Type B pancreatic cell (in vitro differentiated cells): ENCODE data around the gene PPY. TPM values are rescaled to one million over a fixed set of nuclear protein-coding genes. Genes with fewer than 3 reads are reported as not detected.
A peak's percentile ranks its signal among the peaks of the same experiment; 100 is the strongest.
"Not testable (repeated sequence)": the region's sequence is repeated elsewhere in the genome, so short reads cannot be mapped to it uniquely, and the experiment has no call there.

Source experiments
- DNase-seq: peaks from one replicate; pipeline ENCODE4 v3.0.0; 2021; ENCODE audit warnings: mixed read lengths; ENCODE audit not compliant: unreplicated experiment; ENCODE audit errors: extremely low spot score
- H3K27ac Mint-ChIP-seq: 2 replicates; pipeline ENCODE4 v1.8.0; 2021; ENCODE audit warnings: mild to moderate bottlenecking, mixed read lengths
- H3K27me3 Mint-ChIP-seq: 2 replicates; pipeline ENCODE4 v1.8.0; 2021; ENCODE audit warnings: mixed read lengths
- H3K36me3 Mint-ChIP-seq: 2 replicates; pipeline ENCODE4 v1.8.0; 2021; ENCODE audit warnings: mixed read lengths
- H3K4me1 Mint-ChIP-seq: one replicate; pipeline ENCODE4 v1.8.0; 2021; ENCODE audit warnings: mixed read lengths; ENCODE audit not compliant: unreplicated experiment
- H3K4me3 Mint-ChIP-seq: 2 replicates; pipeline ENCODE4 v1.8.0; 2021; ENCODE audit warnings: mild to moderate bottlenecking, mixed read lengths
- H3K9me3 Mint-ChIP-seq: 2 replicates; pipeline ENCODE4 v1.8.0; 2021; ENCODE audit warnings: mixed read lengths
- CTCF ChIP-seq: fragments of 200-600 bp; sonication (generic); conservative IDR thresholded peaks from 2 replicates; pipeline ENCODE4 v1.5.0; 2021; ENCODE audit warnings: antibody characterized with exemption, mild to moderate bottlenecking
- total RNA-seq: library from RNA; stranded (reverse); gene quantifications from 2 replicates; pipeline ENCODE4 v1.2.1, GENCODE V29; 2021; ENCODE audit warnings: low replicate concordance

The PPY gene
- total RNA-seq, 1 donor from 2014 or later: 65.9 TPM

GRCh38 chr17:43940630-43941029 is 1.6 kb downstream of the PPY start:
- DNase-seq: no peak
- H3K9me3 Mint-ChIP-seq: no peaks in the 10 kb centered on the region
- no peak overlapping the region for H3K27ac Mint-ChIP-seq
- no peaks in the 10 kb centered on the region for H3K36me3 Mint-ChIP-seq
- H3K4me3 Mint-ChIP-seq: no peak overlapping the region
- H3K27me3 Mint-ChIP-seq: peaks cover 23% of the 10 kb centered on the region
- peaks cover 10% of the 10 kb centered on the region for H3K4me1 Mint-ChIP-seq
- TF ChIP-seq CTCF: peak; percentile 77

GRCh38 chr17:43939886-43940285 is 2.4 kb downstream of the PPY start:
- DNase-seq: no peak
- Mint-ChIP-seq H3K27ac (no peak overlapping the region), H3K4me1 (peaks cover 9% of the 10 kb centered on the region), H3K4me3 (no peak overlapping the region), H3K36me3 (no peaks in the 10 kb centered on the region), H3K9me3 (no peaks in the 10 kb centered on the region), H3K27me3 (peaks cover 23% of the 10 kb centered on the region)
- TF ChIP-seq CTCF: no peak

- not testable (repeated sequence) for H3K36me3 Mint-ChIP-seq, H3K4me1 Mint-ChIP-seq, H3K9me3 Mint-ChIP-seq, DNase-seq, H3K27ac Mint-ChIP-seq
- Mint-ChIP-seq H3K27me3 (peaks cover 23% of the 10 kb centered on the region), H3K4me3 (peak overlapping the region; percentile 12)
Measured at GRCh38 chr17:43939452-43939851, 2.8 kb downstream of the PPY start.

- Mint-ChIP-seq H3K9me3 (no peaks in the 10 kb centered on the region), H3K4me3 (no peak overlapping the region), H3K27me3 (peaks cover 23% of the 10 kb centered on the region), H3K36me3 (no peaks in the 10 kb centered on the region), H3K27ac (no peak overlapping the region), H3K4me1 (peaks cover 4% of the 10 kb centered on the region)
- no peak for DNase-seq
- no peak for TF ChIP-seq CTCF
Measured at GRCh38 chr17:43938838-43939182, 3.5 kb downstream of the PPY start.

GRCh38 chr17:43936434-43936833 is 5.8 kb downstream of the PPY start:
- Mint-ChIP-seq H3K27ac (no peak overlapping the region), H3K9me3 (no peaks in the 10 kb centered on the region), H3K4me1 (peaks cover 4% of the 10 kb centered on the region), H3K27me3 (peaks cover 23% of the 10 kb centered on the region), H3K36me3 (no peaks in the 10 kb centered on the region), H3K4me3 (no peak overlapping the region)
- no peak for TF ChIP-seq CTCF
- DNase-seq: no peak

GRCh38 chr17:43935926-43936261 is 6.4 kb downstream of the PPY start:
- no peak overlapping the region for H3K27ac Mint-ChIP-seq
- H3K27me3 Mint-ChIP-seq: peaks cover 23% of the 10 kb centered on the region
- H3K4me1 Mint-ChIP-seq: peaks cover 4% of the 10 kb centered on the region
- TF ChIP-seq CTCF: no peak
- H3K36me3 Mint-ChIP-seq: no peaks in the 10 kb centered on the region
- no peak overlapping the region for H3K4me3 Mint-ChIP-seq
- DNase-seq: no peak
- no peaks in the 10 kb centered on the region for H3K9me3 Mint-ChIP-seq
